Measurements from ENCODE around the gene TMBIM6. TPM values are rescaled to one million over a fixed set of nuclear protein-coding genes. Genes with fewer than 3 reads are reported as not detected.
"Not testable (repeated sequence)": the region's sequence is repeated elsewhere in the genome, so short reads cannot be mapped to it uniquely, and the experiment has no call there.

Gene TMBIM6
- total RNA-seq, 4 donors from 2014 or later = 181 to 310 (median 224) TPM

- no peak overlapping the region for H3K4me3 ChIP-seq
- ATAC-seq = no peak
- TF ChIP-seq POLR2A (IDR thresholded peaks at IDR 0.05) (no peak), CTCF (IDR thresholded peaks at IDR 0.05 in 4 of 5, conservative IDR thresholded peaks at IDR 0.05 in 1 of 5) (no peak)
- no peaks in the 10 kb centered on the region for H3K27me3 ChIP-seq
- in situ Hi-C loops (cut with MboI; ENCODE audit: low sequenced_read_pairs in 4 of 4) = no loop called here
- no peaks in the 10 kb centered on the region for H3K9me3 ChIP-seq
- H3K36me3 ChIP-seq = no peaks in the 10 kb centered on the region
- H3K4me1 ChIP-seq = no peaks in the 10 kb centered on the region
- no peak for DNase-seq
- intact Hi-C loops (cut with DNase I; ENCODE audit: low total_unique reads) = no loop called here
- no peak overlapping the region for H3K27ac ChIP-seq
These were observed 12.9 kb upstream of the TMBIM6 start for GRCh38 chr12:49728446-49728845.

- in situ Hi-C loops (cut with MboI; ENCODE audit: low sequenced_read_pairs in 4 of 4) = no loop called here
- no peak overlapping the region for H3K27ac ChIP-seq
- H3K4me3 ChIP-seq = no peak overlapping the region
- no peaks in the 10 kb centered on the region for H3K36me3 ChIP-seq
- ATAC-seq (no peak), DNase-seq (no peak)
- no peaks in the 10 kb centered on the region for H3K27me3 ChIP-seq
- no peaks in the 10 kb centered on the region for H3K4me1 ChIP-seq
- TF ChIP-seq CTCF (IDR thresholded peaks at IDR 0.05 in 4 of 5, conservative IDR thresholded peaks at IDR 0.05 in 1 of 5) (no peak), POLR2A (IDR thresholded peaks at IDR 0.05) (no peak)
- intact Hi-C loops (cut with DNase I; ENCODE audit: low total_unique reads) = no loop called here
- H3K9me3 ChIP-seq = no peaks in the 10 kb centered on the region
These were observed 11.3 kb upstream of the TMBIM6 start for GRCh38 chr12:49730050-49730449.

GRCh38 chr12:49730568-49731101 is 10.7 kb upstream of the TMBIM6 start:
- intact Hi-C loops (cut with DNase I; ENCODE audit: low total_unique reads) = no loop called here
- Histone ChIP-seq H3K9me3 (no peaks in the 10 kb centered on the region), H3K27ac (no peak overlapping the region), H3K4me1 (no peaks in the 10 kb centered on the region), H3K36me3 (no peaks in the 10 kb centered on the region), H3K27me3 (no peaks in the 10 kb centered on the region), H3K4me3 (no peak overlapping the region)
- TF ChIP-seq POLR2A (IDR thresholded peaks at IDR 0.05) = no peak
- TF ChIP-seq CTCF (IDR thresholded peaks at IDR 0.05 in 4 of 5, conservative IDR thresholded peaks at IDR 0.05 in 1 of 5) = no peak
- in situ Hi-C loops (cut with MboI; ENCODE audit: low sequenced_read_pairs in 4 of 4) = no loop called here
- DNase-seq (no peak), ATAC-seq (no peak)

- Histone ChIP-seq H3K4me3 (no peak overlapping the region), H3K4me1 (no peaks in the 10 kb centered on the region), H3K27me3 (no peaks in the 10 kb centered on the region), H3K36me3 (no peaks in the 10 kb centered on the region), H3K9me3 (no peaks in the 10 kb centered on the region), H3K27ac (no peak overlapping the region)
- in situ Hi-C loops (cut with MboI; ENCODE audit: low sequenced_read_pairs in 4 of 4) (no loop called here), intact Hi-C loops (cut with DNase I; ENCODE audit: low total_unique reads) (no loop called here)
- no peak for TF ChIP-seq CTCF (IDR thresholded peaks at IDR 0.05 in 4 of 5, conservative IDR thresholded peaks at IDR 0.05 in 1 of 5)
- no peak for TF ChIP-seq POLR2A (IDR thresholded peaks at IDR 0.05)
- DNase-seq (no peak), ATAC-seq (no peak)
These were observed 7.9 kb upstream of the TMBIM6 start for GRCh38 chr12:49733219-49734017.

- in situ Hi-C loops (cut with MboI; ENCODE audit: low sequenced_read_pairs in 4 of 4); H3K4me3 ChIP-seq; H3K9me3 ChIP-seq: not testable (repeated sequence)
These were observed 6.5 kb upstream of the TMBIM6 start for GRCh38 chr12:49734900-49735299.

GRCh38 chr12:49738721-49739120 is 2.6 kb upstream of the TMBIM6 start:
- DNase-seq; H3K27ac ChIP-seq; H3K9me3 ChIP-seq; H3K4me3 ChIP-seq; H3K27me3 ChIP-seq; ATAC-seq; intact Hi-C loops (cut with DNase I; ENCODE audit: low total_unique reads); in situ Hi-C loops (cut with MboI; ENCODE audit: low sequenced_read_pairs in 4 of 4); H3K36me3 ChIP-seq: not testable (repeated sequence)
- H3K4me1 ChIP-seq = peaks cover 12 to 15% of the 10 kb centered on the region in 2 donors

More at GRCh38 chr12:49734900-49735299, 6.5 kb upstream of the TMBIM6 start:
- H3K36me3 ChIP-seq; DNase-seq; H3K27me3 ChIP-seq; H3K27ac ChIP-seq; H3K4me1 ChIP-seq; ATAC-seq; intact Hi-C loops (cut with DNase I; ENCODE audit: low total_unique reads): not testable (repeated sequence)

GRCh38 chr12:49740277-49740676 is 1.1 kb upstream of the TMBIM6 start:
- in situ Hi-C loops (cut with MboI; ENCODE audit: low sequenced_read_pairs in 4 of 4); H3K36me3 ChIP-seq; H3K27me3 ChIP-seq; H3K9me3 ChIP-seq; DNase-seq; ATAC-seq; H3K4me3 ChIP-seq: not testable (repeated sequence)
- Histone ChIP-seq H3K27ac (peak overlapping the region in 2 of 4 donors; percentile 84 to 100), H3K4me1 (peaks cover 24 to 30% of the 10 kb centered on the region in 2 donors)
- intact Hi-C loops (cut with DNase I; ENCODE audit: low total_unique reads) = loop anchor here (5.0 kb wide), 2 partner anchors 87 to 372 kb away; partner anchors contain the start of genes COX14 and NCKAP5L
